Neural cell (in vitro differentiated cells): ENCODE results near the gene CDH12.

Source experiments
- EZH2 ChIP-seq: fragments of 200-600, 300-800 bp; shearing (Covaris generic), sonication (generic); IDR thresholded peaks from 2 replicates; pipeline ENCODE4 v1.6.1; 2014; ENCODE audit warnings: antibody characterized with exemption, low read length, borderline replicate concordance, mild to moderate bottlenecking; ENCODE audit not compliant: insufficient read depth, poor library complexity, severe bottlenecking
- POLR2AphosphoS5 ChIP-seq: IDR thresholded peaks from 2 replicates; pipeline ENCODE4 v1.6.1; 2012
- TF ChIP-seq, protein P1 (sequence below): fragments of 450-650 bp; IDR thresholded peaks from 2 replicates; pipeline ENCODE4 v1.5.1; 2014; ENCODE audit warnings: antibody characterized with exemption, mild to moderate bottlenecking, moderate library complexity; ENCODE audit not compliant: poor library complexity, severe bottlenecking

- TF ChIP-seq, protein P1, sequence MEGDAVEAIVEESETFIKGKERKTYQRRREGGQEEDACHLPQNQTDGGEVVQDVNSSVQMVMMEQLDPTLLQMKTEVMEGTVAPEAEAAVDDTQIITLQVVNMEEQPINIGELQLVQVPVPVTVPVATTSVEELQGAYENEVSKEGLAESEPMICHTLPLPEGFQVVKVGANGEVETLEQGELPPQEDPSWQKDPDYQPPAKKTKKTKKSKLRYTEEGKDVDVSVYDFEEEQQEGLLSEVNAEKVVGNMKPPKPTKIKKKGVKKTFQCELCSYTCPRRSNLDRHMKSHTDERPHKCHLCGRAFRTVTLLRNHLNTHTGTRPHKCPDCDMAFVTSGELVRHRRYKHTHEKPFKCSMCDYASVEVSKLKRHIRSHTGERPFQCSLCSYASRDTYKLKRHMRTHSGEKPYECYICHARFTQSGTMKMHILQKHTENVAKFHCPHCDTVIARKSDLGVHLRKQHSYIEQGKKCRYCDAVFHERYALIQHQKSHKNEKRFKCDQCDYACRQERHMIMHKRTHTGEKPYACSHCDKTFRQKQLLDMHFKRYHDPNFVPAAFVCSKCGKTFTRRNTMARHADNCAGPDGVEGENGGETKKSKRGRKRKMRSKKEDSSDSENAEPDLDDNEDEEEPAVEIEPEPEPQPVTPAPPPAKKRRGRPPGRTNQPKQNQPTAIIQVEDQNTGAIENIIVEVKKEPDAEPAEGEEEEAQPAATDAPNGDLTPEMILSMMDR: no peak
- TF ChIP-seq EZH2 (no peak), POLR2AphosphoS5 (no peak)
Observed at GRCh38 chr5:22709743-22710142, 143.4 kb downstream of the CDH12 start.
